HEK293 (cell line): ENCODE measurements around the gene ECI1.

ENCODE experiments used
- BCL6B ChIP-seq: fragments of 450-650 bp; formaldehyde crosslinking; IDR thresholded peaks from 2 replicates; pipeline ENCODE4 v1.5.1; 2017; ENCODE audit warnings: missing biosample characterization, missing genetic modification characterization
- CTCF ChIP-seq: fragments of 450-650 bp; formaldehyde crosslinking; IDR thresholded peaks from 2 replicates; pipeline ENCODE4 v1.5.1; 2016; ENCODE audit warnings: missing biosample characterization, missing genetic modification characterization
- EGR2 ChIP-seq: fragments of 450-650 bp; formaldehyde crosslinking; IDR thresholded peaks from 2 replicates; pipeline ENCODE4 v1.5.1; 2016; ENCODE audit warnings: low read depth, missing biosample characterization, missing genetic modification characterization
- FEZF1 ChIP-seq: fragments of 450-650 bp; formaldehyde crosslinking; IDR thresholded peaks from 2 replicates; pipeline ENCODE4 v1.5.1; 2016; ENCODE audit warnings: missing biosample characterization, missing genetic modification characterization
- HOXC10 ChIP-seq: sonication (generic); formaldehyde crosslinking; IDR thresholded peaks from 2 replicates; pipeline ENCODE4 v1.8.1; 2023; ENCODE audit warnings: mild to moderate bottlenecking, missing genetic modification reagents
- PRDM2 ChIP-seq: fragments of 450-650 bp; formaldehyde crosslinking; IDR thresholded peaks from 2 replicates; pipeline ENCODE4 v1.5.1; 2016; ENCODE audit warnings: missing biosample characterization, missing genetic modification characterization, borderline replicate concordance
- PRDM4 ChIP-seq: fragments of 450-650 bp; formaldehyde crosslinking; IDR thresholded peaks from 2 replicates; pipeline ENCODE4 v1.5.1; 2017; ENCODE audit warnings: missing biosample characterization, missing genetic modification characterization
- REPIN1 ChIP-seq: fragments of 450-650 bp; formaldehyde crosslinking; IDR thresholded peaks from 2 replicates; pipeline ENCODE4 v1.5.1; 2017; ENCODE audit warnings: missing biosample characterization, missing genetic modification characterization, low read depth
- SALL2 ChIP-seq: fragments of 450-650 bp; formaldehyde crosslinking; IDR thresholded peaks from 2 replicates; pipeline ENCODE4 v1.5.0; 2017; ENCODE audit warnings: missing biosample characterization, mild to moderate bottlenecking, missing genetic modification characterization, borderline replicate concordance
- SP3 ChIP-seq: fragments of 450-650 bp; formaldehyde crosslinking; IDR thresholded peaks from 2 replicates; pipeline ENCODE4 v1.5.1; 2016; ENCODE audit warnings: missing biosample characterization, missing genetic modification characterization
- SP7 ChIP-seq: fragments of 450-650 bp; formaldehyde crosslinking; IDR thresholded peaks from 2 replicates; pipeline ENCODE4 v1.5.1; 2016; ENCODE audit warnings: missing biosample characterization, missing genetic modification characterization
- TRIM28 ChIP-seq: IDR thresholded peaks from 2 replicates; pipeline ENCODE4 v1.6.1; 2011; ENCODE audit warnings: low read length, control low read depth, borderline replicate concordance
- ZEB2 ChIP-seq: fragments of 450-650 bp; formaldehyde crosslinking; IDR thresholded peaks from 2 replicates; pipeline ENCODE4 v1.5.1; 2016; ENCODE audit warnings: missing biosample characterization, missing genetic modification characterization
- ZFP3 ChIP-seq: fragments of 450-650 bp; formaldehyde crosslinking; IDR thresholded peaks from 2 replicates; pipeline ENCODE4 v1.5.1; 2016; ENCODE audit warnings: low read depth, missing biosample characterization, missing genetic modification characterization
- ZNF121 ChIP-seq: fragments of 450-650 bp; formaldehyde crosslinking; IDR thresholded peaks from 2 replicates; pipeline ENCODE4 v1.5.1; 2016; ENCODE audit warnings: missing biosample characterization, missing genetic modification characterization
- ZNF133 ChIP-seq: fragments of 450-650 bp; formaldehyde crosslinking; IDR thresholded peaks from 2 replicates; pipeline ENCODE4 v1.5.1; 2016; ENCODE audit warnings: missing biosample characterization, missing genetic modification characterization
- ZNF140 ChIP-seq: fragments of 450-650 bp; formaldehyde crosslinking; IDR thresholded peaks from 2 replicates; pipeline ENCODE4 v1.5.1; 2016; ENCODE audit warnings: missing biosample characterization, missing genetic modification characterization
- ZNF155 ChIP-seq: fragments of 450-650 bp; formaldehyde crosslinking; IDR thresholded peaks from 2 replicates; pipeline ENCODE4 v1.5.1; 2016; ENCODE audit warnings: missing biosample characterization, missing genetic modification characterization
- ZNF248 ChIP-seq: fragments of 450-650 bp; formaldehyde crosslinking; IDR thresholded peaks from 2 replicates; pipeline ENCODE4 v1.5.1; 2017; ENCODE audit warnings: missing biosample characterization, missing genetic modification characterization
- ZNF350 ChIP-seq: fragments of 450-650 bp; formaldehyde crosslinking; IDR thresholded peaks from 2 replicates; pipeline ENCODE4 v1.5.0; 2017; ENCODE audit warnings: missing biosample characterization, mild to moderate bottlenecking, missing genetic modification characterization
- ZNF426 ChIP-seq: fragments of 450-650 bp; formaldehyde crosslinking; IDR thresholded peaks from 2 replicates; pipeline ENCODE4 v1.5.1; 2017; ENCODE audit warnings: missing biosample characterization, missing genetic modification characterization, mild to moderate bottlenecking, inconsistent platforms, moderate library complexity
- ZNF514 ChIP-seq: fragments of 450-650 bp; formaldehyde crosslinking; IDR thresholded peaks from 2 replicates; pipeline ENCODE4 v1.5.1; 2016; ENCODE audit warnings: missing biosample characterization, missing genetic modification characterization
- ZNF555 ChIP-seq: fragments of 450-650 bp; formaldehyde crosslinking; conservative IDR thresholded peaks from 2 replicates; pipeline ENCODE4 v1.5.1; 2017; ENCODE audit warnings: missing biosample characterization, mild to moderate bottlenecking, missing genetic modification characterization, inconsistent platforms
- ZNF580 ChIP-seq: fragments of 450-650 bp; formaldehyde crosslinking; IDR thresholded peaks from 2 replicates; pipeline ENCODE4 v1.5.1; 2016; ENCODE audit warnings: missing biosample characterization, missing genetic modification characterization
- ZNF692 ChIP-seq: fragments of 450-650 bp; formaldehyde crosslinking; IDR thresholded peaks from 2 replicates; pipeline ENCODE4 v1.5.1; 2016; ENCODE audit warnings: missing biosample characterization, missing genetic modification characterization
- ZNF707 ChIP-seq: fragments of 450-650 bp; formaldehyde crosslinking; IDR thresholded peaks from 2 replicates; pipeline ENCODE4 v1.5.1; 2016; ENCODE audit warnings: missing biosample characterization, missing genetic modification characterization
- ZNF768 ChIP-seq: fragments of 450-650 bp; formaldehyde crosslinking; IDR thresholded peaks from 2 replicates; pipeline ENCODE4 v1.5.1; 2018; ENCODE audit warnings: missing biosample characterization, mild to moderate bottlenecking, missing genetic modification characterization
- ZSCAN16 ChIP-seq: fragments of 450-650 bp; formaldehyde crosslinking; IDR thresholded peaks from 2 replicates; pipeline ENCODE4 v1.5.1; 2016; ENCODE audit warnings: missing biosample characterization, missing genetic modification characterization
- ZSCAN30 ChIP-seq: fragments of 450-650 bp; IDR thresholded peaks from 2 replicates; pipeline ENCODE4 v1.5.1; 2018; ENCODE audit warnings: missing biosample characterization, mild to moderate bottlenecking, missing genetic modification characterization, moderate library complexity

The ECI1 gene

GRCh38 chr16:2194852-2195321 lies 56.5 kb downstream of the ECI1 start (continued):
- TF ChIP-seq ZFP3 (tag by site-specific recombination) (no peak), SALL2 (tag by site-specific recombination) (no peak), PRDM4 (tag by site-specific recombination) (no peak), ZNF555 (tag by site-specific recombination) (no peak), ZNF133 (tag by site-specific recombination) (no peak), ZNF248 (tag by site-specific recombination) (no peak), ZNF514 (no peak), BCL6B (no peak), ZNF350 (tag by site-specific recombination) (no peak), PRDM2 (no peak), SP7 (peak; percentile 36; the same call in 1 of the 2 replicates), ZNF426 (tag by site-specific recombination) (no peak), ZNF768 (no peak; the same call in 1 of the 2 replicates), ZNF155 (tag by site-specific recombination) (no peak), ZNF121 (peak; percentile 61; the same call in 1 of the 2 replicates), CTCF (tag by site-specific recombination) (peak; percentile 89), FEZF1 (tag by site-specific recombination) (no peak), SP3 (tag by site-specific recombination) (no peak), EGR2 (no peak; the same call in 1 of the 2 replicates), HOXC10 (no peak), TRIM28 (no peak), ZNF140 (tag by site-specific recombination) (no peak), ZSCAN30 (peak; percentile 70; the same call in 1 of the 2 replicates), ZEB2 (tag by site-specific recombination) (peak; percentile 52; the same call in 1 of the 2 replicates), ZNF580 (peak; percentile 72), ZSCAN16 (tag by site-specific recombination) (no peak), ZNF707 (no peak), REPIN1 (no peak), ZNF692 (tag by site-specific recombination) (peak; percentile 40; the same call in 1 of the 2 replicates)
